ENCODE measurements around the gene TM4SF20.
"Not testable (repeated sequence)": the region's sequence is repeated elsewhere in the genome, so short reads cannot be mapped to it uniquely, and the experiment has no call there.

The TM4SF20 gene

DNA sequence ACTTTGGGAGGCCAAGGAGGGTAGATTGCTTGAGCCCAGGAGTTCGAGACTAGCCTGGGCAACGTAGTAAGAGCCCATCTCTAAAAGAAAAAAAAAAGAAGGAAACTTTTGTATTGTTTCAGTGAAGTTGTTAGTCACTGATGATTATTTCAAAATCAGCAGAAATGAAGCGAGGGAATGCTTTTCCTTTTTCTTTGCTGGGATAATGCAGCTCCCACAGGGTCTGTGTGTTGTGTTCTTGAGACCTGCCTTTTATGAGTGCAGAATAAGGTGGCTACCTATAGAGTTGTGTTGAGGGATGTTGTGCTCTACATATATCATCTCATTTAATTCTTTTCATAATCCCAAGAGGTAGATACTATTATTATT, 11.7 kb downstream of the TM4SF20 start:
- no peak for DNase-seq (ENCODE audit: low spot score)

DNA sequence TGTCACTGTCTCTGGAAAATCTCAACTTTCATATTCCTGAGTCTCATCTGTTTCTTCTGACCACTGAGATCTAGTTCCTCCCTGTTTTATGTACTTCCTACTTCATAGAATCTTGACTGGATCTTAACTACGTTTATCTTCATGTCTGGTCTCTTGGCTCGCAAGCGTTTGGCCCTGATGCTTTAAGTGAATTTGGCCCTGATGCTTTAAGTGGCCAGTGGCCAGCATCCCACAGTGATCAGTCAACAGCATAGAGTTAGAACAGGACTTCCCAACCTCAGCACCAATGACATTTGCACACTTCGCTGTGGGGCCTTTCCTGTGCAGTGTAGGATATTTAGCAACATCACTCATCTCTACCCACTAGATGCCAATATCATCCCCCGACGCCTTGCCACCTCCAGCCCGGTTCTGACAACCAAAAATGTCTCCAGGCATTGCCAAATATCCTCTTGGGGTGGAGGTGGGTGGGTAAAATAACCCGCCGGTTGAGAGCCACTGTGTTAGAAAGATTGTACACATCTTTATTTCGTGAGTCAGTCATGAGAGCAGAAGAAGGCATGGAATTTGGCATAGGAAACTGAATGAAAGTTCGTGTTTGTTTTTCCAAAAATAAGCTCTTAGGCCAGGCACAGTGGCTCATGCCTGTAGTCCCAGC, 12.2 kb downstream of the TM4SF20 start:
- DNase-seq (ENCODE audit: low spot score) = no peak

DNA sequence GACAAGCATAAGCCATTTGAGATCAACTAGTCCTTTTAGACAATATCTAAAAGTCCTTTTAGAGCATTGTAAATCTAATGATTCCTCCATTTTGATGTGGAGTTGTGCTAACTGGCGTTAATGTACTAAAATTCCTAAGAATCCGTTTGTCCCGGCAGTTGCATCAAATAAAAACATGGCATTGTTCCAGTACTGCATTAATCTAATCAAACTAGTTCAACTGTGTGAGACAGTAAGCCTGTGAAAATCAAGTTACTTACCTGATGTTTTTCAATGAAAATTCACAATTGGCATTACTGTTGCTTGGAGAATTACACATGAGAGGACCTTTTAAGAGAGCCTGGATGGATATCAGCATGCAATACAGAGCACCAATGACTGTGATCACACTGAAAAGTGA, 13.3 kb downstream of the TM4SF20 start:
- DNase-seq (ENCODE audit: low spot score) = no peak

DNA sequence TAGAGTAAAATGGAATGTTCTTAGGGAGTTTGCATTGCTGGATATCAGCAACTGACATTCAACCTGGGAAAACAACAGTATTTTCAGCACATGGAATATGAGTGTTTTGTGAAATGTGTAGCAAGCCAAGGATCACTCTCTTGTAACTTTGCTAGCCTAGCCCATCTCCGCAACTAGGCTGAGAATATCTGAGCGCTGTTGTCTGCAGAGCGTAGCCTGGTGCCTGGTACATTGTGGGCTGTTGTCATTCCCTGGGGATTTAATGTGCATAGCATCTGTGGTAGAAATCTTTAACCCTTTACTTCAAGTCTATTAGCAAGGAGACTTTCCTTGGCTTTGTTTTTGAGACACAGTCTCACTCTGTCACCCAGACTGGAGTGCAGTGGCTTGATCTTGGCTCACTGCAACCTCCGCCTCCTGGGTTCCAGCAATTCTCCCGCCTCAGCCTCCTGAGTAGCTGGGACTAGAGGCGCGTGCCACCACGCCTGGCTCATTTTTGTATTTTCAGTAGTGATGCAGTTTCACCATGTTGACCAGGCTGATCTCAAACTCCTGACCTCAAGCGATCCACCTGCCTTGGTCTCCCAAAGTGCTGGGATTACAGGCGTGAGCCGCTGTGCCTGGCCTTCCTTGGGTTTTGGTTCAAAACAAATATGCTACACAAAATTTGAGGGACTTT, 14.4 kb downstream of the TM4SF20 start:
- not testable (repeated sequence) for DNase-seq (ENCODE audit: low spot score)

DNA sequence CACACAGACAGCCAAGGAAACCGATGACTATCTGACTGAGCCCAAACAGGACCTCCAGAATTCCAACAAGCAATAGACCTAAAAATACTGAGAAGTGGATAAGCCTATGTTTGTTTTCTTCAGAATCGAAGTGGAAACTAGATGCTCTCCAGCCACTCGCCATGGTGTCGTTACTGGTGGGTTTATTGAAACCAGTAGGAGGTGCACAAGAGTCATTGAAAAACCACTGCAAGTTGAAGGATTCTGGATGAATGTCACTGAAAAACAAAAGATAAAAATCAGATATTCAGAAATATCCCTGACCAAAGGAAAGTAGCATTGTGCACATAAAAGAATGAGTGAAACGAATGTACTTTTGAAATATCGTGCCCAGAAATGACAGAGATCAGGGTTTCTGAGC, 15.3 kb downstream of the TM4SF20 start:
- no peak for DNase-seq (ENCODE audit: low spot score)

DNA sequence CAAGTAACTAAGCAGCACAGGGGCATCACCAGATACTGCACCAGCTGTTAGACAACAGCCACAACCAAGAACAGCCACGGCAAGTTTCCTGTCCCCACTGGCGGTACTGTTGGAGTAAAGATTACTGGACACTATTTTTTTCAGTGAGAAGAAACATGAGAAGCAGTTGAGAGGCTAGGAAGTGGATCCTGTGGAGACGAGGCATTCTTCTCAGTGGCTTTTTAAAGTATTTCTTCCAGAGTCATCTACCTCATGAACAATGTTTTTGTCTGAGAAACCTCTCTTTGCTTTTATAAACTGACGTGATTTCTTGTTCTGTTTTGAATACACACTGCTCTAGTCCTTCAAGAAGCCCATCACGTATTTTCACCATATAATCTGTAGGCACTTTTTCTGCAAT, 18.8 kb downstream of the TM4SF20 start:
- DNase-seq (ENCODE audit: low spot score) = no peak

DNA sequence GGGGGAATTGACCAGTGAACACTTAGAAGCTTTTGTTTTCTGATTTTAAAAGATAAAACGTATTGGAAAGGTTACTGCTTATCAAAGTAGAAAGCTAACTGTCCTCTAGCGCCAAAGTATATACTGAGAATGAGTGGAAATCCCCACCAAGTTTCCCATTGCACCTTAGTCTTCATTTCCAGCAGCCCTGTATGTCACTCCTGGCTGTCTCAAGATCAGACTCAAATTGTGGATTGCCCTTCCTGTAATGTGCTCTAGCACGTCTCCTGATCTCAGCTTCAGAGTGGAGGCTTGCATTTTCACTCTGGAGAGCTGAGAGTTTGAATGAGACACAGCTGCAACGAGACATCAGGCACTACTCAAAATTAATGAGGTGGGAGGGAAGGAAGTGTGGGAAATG, 27.5 kb downstream of the TM4SF20 start:
- DNase-seq (ENCODE audit: low spot score) = no peak

DNA sequence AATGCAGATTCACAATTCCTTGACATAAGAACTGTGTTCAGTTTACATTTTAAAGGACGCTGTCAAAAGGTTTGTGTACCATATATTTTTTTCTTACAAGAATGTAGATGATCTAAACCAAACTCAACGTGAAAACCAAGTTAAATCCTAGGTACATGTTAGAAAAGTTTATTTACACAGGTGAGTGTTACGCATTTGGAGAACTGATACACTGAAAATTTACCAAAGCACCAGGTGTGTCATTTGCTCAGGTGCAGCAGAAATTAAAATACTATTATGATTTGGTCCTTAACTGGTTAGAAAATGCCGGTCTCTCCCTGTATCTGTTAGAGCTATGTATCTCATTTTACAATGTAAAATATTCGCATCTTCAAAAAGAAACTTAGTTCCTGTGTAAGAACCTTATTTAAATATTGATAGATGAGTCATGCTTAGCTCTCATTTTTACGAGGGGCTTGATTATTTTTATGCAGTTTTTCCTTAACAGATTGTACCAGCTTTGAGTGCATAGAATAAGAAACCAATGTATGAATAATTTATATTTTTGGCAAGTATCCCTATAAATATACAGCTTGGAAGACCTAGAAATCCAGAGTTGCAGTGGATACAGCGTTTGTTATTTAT, 29.0 kb downstream of the TM4SF20 start:
- no peak for DNase-seq (ENCODE audit: low spot score)

DNA sequence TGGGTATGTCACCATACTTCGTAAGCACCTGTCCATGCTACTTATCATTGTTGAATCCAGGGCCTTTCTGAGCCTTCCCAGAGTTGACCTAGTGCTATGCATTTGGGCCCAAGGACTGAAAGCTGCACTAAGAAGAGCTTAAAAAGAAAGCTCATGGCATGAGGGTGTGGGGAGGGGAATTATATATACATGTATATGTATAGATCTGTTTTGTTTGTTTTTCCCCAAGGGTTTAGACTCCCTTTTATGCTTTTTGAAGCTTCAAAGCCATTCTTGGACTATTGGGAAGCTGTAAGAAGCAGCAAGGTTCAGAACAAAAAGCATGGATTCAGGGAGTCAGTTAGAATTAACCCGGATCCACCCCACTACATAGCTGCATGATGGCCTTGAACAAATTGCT, 30.8 kb downstream of the TM4SF20 start:
- no peak for DNase-seq (ENCODE audit: low spot score)

DNA sequence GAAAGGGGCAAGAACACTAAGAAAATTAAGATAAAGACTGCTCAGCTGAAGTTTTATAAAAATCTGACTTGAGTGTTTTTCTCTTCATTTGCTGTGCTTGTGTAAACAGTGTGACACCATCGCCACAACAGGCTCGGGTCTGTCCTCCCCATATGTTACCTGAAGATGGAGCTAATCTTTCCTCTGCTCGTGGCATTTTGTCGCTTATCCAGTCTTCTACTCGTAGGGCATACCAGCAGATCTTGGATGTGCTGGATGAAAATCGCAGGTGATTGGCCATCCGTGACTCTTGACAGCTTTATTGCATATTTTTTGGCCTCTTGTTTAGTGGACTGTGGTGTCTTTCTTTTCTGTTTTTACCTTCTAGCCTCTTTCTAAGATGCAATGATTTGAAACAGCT, 32.0 kb downstream of the TM4SF20 start:
- no peak for DNase-seq (ENCODE audit: low spot score)

DNA sequence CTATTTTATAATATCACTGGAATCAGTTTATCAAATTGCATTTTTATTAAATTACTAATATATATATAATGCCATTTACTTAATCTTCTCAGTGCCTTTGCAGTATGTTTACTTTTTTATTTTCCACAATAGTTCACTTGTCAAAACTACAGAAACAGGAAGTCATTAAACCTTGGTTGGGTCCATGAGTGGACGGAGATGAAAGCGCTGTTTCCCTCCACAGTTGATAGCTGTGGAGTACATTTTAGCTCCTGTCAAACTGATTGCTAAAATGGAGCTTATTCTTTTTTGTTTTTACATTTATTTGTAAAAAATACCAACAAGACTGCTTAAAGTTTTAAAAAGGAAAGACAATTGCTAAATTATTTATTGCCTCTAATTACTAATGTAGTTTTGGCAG, 34.9 kb downstream of the TM4SF20 start:
- no peak for DNase-seq (ENCODE audit: low spot score)

DNA sequence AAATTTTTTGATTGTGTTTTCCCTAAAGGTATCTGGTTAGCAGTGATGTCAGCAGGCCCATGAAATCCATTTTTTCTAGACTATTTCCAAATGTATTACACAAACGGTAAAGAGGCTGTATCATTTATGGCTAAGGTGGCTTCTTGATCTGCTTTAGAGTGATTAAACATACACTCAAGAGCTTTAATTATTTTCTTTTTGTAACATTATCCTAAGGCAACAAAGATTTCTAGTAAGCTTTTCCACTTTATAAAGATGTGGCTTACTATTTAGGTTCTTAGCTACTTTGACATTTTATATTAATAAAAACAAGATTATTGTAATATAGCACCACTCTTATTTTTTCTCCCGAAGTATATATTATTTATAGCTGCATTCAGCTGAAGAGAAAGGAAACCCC, 37.6 kb downstream of the TM4SF20 start:
- DNase-seq (ENCODE audit: low spot score) = no peak

DNA sequence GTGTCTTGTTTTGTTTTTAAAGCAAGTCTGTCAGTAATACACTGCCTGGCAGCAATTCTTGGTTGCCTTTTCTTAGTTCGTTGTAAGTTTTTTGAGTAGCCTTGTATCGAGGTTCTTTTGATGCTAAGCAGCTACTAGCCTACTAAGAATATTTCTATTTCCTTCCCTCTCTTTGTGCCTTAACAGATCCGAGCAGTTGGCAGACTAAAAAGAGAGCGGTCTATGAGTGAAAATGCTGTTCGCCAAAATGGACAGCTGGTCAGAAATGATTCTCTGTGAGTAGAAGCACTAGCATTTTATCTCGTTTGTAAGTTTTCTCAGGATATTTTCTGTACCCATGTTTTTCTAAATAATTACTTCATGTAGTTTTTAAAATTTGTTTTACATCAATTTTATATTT, 39.0 kb downstream of the TM4SF20 start:
- DNase-seq (ENCODE audit: low spot score) = no peak

DNA sequence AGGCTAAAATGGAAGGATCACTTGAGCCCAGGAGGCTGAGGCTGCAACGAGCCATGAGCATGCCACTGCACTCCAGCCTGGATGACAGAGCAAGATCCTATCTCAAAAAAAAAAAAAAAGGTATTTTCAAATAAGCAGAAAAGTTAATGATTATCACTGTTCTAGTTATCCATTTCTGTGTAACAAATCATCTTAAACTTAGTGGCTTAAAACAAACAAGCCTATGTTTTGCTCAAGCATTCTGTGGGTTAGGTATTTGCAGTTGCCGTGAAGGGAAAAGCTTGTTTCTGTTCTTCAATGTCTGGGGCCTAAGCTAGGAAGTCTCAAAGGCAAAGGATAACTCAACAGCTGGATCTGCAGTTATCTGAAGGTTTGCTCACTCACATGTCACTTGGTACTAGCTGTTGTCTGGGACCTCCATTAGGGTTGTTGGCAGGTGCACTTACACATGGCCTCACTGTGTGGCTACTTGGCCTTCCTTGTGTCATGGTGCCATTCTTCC, 40.0 kb downstream of the TM4SF20 start:
- no peak for DNase-seq (ENCODE audit: low spot score)

DNA sequence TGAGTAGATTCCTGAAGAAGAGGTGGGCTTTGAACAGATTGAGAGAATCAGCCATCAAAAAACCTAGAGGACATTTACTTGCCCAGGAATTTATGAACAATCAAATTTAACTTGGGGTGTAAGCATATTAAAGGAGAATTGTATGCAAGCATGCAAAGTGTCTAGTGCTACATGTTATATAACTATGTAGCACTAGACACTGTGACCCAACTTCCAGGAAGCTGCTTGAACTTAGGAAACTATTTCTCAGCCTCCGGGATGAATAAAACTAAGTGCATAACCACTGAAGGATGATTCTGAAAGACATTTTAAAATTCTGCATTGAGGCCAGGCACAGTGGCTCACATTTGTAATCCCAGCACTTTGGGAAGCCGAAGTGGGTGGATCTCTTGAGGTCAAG, 41.7 kb downstream of the TM4SF20 start:
- DNase-seq (ENCODE audit: low spot score) = no peak

DNA sequence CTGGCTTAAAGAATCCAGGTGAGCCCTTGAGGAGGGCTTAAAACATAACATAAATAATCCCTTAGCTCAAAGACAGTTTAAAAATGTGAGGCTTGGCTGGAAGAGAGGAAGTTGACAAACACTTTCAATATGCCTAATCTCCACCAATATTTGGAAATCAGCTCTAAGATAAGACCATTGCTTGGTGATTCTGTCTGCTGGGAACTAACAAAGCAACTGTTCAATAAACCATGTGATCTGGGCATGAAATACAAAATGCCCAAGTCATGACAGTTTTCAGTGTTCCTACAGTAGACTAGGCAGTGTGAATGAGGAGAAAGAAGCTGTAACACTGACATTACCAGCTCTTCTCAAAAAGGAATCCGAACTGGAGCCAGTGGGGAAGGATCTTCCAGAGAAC, 43.4 kb downstream of the TM4SF20 start:
- no peak for DNase-seq (ENCODE audit: low spot score)

DNA sequence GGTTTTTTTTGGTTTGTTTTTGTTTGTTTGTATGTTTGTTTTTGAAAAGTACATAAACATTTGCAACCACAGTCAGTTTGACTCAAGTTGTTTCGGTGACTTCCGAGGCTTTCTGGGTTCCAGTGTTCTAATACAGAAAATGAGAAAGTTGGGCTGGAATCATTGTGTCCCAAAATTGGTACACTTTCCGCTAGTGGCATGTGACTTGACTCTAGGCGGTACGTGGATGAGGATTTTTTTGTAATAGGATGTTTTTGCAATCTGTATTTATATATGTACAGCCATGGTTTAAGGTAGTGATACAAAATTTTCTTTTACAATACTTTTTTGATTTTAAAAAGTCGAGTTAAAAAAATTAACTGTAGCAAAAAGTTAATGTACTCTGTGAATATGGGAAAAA, 52.3 kb downstream of the TM4SF20 start:
- DNase-seq (ENCODE audit: low spot score) = no peak

DNA sequence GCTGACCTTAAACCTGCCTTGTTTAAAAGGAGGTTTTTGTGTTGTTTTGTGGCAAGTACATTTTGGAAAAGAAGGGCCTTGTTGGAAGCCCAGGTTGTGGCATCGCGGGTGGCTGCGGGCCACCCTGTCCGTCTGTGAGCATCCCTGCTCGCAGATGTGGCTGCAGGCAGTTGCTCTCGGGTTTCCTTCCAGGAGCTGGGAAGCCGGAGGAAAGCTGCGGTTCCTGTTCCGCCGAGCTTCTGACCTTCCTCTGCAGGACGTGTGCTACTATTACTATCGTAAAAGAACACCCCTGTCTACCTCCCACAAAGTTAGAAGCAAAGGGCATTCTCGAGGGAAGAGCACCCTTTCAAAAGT, 53.3 kb downstream of the TM4SF20 start:
- peak; percentile 64 for DNase-seq (ENCODE audit: low spot score)

DNA sequence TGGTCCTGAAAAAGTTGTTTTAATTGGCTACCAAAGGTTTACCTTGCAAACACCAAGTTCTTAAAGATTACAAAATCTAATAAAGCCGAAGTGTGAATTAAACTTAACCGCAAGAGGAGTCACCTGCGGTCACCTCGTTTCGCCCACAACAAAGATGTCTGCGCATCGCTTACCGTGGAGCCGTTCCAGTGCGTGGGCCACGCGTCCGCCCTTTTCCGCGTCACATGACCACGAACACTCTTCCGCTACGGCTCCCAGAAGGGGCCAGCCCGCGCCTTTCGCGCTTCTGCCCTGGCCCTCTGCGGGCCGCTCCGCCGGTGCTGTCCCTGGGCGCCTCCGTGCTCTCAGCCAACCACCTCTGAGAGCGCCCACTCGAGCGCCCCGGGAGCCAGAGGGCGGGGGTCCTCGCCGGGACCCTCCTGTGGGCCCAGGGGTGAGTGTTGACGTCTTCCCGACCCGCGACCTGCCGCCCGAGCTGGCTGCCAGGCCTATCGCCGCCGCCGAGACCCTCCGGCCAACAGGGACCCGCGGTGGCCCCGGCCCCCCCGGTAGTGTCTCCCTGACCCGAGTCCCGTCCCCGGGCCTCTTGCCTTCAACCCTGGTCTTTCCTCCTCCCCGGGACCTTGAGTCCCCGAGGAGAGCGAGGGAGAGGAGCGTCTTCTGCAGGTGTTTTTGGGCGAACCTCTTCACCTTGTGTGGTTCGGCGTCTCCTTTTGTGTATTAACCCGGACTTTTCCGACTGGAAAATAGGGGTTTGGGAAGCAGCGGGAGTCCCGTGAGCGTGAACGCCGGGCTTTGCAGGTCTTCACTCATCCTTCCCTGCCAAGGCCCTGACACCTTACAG, 53.9 kb downstream of the TM4SF20 start, which contains the start of gene MFF:
Gene MFF, plus strand, starts transcription at position 257 of the 844 bp plus-strand sequence. CDS start 5,415 bp downstream, outside the sequence.
- DNase-seq (ENCODE audit: low spot score) = peak; percentile 92

DNA sequence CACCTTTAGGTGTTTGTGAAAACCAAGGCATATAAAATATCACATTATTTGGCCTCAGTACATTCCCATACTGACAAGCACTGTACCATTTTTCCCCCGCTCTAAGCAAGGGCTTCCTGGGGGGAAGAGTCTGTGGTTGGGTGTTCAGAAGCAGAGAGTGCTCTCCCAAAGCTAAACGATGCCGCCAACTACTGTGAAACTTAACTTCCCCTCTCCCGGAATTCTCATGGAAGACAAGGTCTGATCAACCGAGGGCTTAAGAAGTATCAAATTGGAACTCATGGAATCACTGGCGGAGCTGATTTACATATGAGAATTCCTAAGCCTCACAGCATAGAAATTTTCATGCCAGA, 54.5 kb downstream of the TM4SF20 start:
- no peak for DNase-seq (ENCODE audit: low spot score)

DNA sequence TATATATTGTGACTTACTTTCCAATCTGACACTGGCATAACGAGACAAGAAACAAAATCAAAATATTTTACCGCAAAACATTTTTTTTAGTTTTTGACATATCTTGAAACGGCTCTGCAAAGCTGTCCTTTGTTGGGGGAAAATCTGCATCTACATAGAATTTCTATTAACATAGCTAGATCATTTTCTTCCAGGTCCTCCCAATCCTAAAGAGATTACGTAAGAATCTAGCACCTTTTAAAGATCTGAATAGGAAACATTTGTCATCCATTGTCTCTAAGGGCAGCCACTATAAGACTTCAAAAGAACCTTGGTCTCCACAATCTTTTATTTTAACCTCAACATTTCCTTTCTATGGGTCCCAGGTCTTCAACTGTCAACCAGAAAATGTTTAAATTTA, 55.3 kb downstream of the TM4SF20 start:
- no peak for DNase-seq (ENCODE audit: low spot score)

DNA sequence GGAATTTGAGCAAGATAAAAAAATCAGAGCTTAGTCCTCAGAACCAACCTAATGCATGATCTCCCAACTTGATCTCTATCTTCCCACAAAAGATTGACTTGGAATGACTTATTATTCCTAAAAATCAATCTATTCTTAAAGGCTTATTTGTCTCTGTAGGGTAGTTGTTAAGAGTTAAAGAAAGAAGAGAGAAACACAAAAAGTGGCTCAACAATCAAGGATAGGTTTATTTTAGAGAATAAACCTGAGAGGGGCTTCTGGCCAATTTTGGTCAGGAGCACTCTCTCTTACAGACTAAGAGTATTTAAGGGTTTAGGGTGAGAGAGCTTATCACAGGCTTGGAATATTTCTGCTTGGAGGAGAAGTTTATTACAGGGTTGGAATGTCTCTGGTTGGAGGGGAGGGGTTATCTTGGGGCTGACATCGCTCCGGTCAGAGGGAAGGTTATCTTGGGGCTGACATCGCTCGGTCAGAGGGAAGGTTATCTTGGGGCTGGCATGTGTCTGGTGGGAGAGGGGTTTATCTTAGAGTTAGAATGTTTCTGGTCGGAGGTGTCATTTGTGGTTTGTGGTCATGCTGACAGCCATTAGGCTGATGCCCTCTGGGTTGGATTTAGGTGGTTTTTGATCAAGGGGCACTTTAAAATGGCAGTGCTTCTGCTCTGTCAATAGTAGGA, 56.4 kb downstream of the TM4SF20 start:
- no peak for DNase-seq (ENCODE audit: low spot score)

All from left forelimb (tissue), 1 donor.